Activated CD8-positive, alpha-beta memory T cell treated with anti-CD3 and anti-CD28 coated beads for 1 hour (primary cell): ENCODE measurements around the gene FABP2.
"Not testable (repeated sequence)": the region's sequence is repeated elsewhere in the genome, so short reads cannot be mapped to it uniquely, and the experiment has no call there.

Source experiments
- DNase-seq, 2 donors: peaks; one replicate each; pipeline ENCODE4 v3.0.0-alpha.2; 2020; ENCODE audit warnings: low read depth in 1 of 2; ENCODE audit errors: extremely low read depth in 1 of 2

The FABP2 gene

GRCh38 chr4:119321921-119322687, at the start of gene FABP2:
TSS of gene FABP2 (minus strand) at chr4:119322138. CDS start at chr4:119322102, 36 bp downstream.
- DNase-seq = no peak

GRCh38 chr4:119370951-119371683, 49.2 kb upstream of the FABP2 start:
- DNase-seq = not testable (repeated sequence)

DNA sequence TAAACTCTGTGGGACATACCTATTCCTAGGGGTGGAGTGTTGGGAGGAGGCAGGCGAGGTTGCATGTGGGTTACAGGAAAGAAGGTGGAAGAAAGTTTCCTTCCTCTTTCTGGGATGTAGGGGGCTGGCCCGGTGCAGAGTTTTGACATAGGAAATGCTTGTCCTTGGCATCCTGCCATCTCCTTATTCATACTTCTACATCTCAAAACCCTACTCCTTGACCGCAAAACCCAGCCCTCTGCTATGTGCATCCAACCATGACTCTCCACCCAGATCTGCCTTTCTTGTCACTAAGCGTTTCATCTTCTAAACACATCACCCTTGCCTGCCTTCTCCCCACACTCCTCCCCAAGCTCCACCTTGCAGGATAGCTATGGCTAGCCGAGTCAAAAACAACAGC, 48.5 kb upstream of the FABP2 start:
- peak; percentile 6 to 36 for DNase-seq

GRCh38 chr4:119366802-119367201, 44.9 kb upstream of the FABP2 start:
- DNase-seq = not testable (repeated sequence)

DNA sequence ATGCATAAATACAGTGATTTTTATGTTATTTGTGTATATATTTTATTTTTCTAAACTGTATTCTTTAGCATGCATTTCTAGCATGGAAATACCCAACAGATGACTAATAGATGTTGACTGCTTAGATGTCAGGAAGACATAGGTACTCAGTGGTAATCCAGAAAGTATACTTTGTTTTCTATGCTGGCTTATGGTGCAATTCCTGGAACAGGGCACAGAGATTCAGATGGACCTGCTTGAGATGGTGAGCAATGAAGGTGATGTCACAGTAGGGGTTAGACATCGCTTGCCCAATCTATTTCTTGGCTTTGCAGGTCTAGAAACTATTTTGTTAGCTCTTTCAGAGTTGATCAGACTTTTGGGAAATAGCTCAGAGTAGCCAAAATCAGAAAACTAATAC, 42.3 kb upstream of the FABP2 start:
- DNase-seq = not testable (repeated sequence)

DNA sequence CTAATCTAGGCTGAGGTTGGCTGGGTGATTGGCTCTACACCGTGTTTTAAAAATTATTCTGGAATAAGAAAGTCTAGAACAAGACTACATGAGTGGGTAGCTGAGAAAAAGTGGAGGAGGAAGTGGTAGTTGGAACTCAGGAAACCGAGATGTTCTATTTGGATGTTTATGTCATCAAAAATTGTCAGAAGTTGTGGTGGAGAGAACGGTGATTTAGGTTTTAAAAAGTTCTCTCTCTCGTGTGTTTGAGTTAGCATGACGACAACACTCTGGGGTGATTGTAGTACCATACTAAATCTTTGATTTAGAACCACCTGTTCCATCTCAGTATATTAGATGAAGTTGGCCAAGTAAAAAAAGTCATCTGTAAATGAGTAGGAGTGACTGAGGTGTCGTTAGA, 41.4 kb upstream of the FABP2 start:
- not testable (repeated sequence) for DNase-seq

DNA sequence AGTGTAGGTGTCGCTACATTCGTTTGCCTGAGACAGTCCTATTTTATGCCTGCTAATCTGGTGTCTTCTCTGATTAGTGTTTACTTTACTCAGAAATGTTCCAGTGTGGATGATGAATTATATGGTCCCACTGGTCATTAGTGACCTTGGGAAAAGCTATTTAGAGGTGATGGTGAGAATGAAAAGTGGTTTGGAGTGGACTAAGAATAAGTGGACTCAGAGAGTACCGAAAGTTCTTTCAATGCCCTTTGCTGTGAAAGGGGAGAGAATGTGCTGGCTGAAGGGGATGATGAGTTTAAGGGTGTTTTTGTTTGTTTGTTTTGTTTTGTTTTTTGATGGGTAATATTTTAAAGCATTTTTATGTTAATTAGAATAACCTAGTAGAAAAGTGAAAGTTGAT, 40.5 kb upstream of the FABP2 start:
- DNase-seq = not testable (repeated sequence)

DNA sequence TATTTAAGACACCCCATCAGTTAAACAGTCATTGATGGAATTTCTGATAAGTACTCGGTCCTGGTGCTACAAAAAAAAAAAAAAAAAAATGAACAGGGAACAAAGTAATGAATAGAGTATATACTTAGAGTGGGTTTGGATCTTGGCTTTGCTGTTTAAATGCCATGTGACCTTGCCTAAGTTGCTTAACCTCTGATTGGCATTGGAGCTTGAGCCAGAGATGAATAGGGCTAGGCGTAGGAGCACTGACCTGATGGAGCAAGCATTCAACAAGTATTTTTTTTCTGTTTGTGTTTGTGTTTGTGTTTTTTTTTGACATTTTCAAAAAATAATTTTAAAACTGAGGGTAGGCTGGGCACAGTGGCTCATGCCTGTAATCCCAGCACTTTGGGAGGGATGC, 37.9 kb upstream of the FABP2 start:
- DNase-seq = not testable (repeated sequence)

DNA sequence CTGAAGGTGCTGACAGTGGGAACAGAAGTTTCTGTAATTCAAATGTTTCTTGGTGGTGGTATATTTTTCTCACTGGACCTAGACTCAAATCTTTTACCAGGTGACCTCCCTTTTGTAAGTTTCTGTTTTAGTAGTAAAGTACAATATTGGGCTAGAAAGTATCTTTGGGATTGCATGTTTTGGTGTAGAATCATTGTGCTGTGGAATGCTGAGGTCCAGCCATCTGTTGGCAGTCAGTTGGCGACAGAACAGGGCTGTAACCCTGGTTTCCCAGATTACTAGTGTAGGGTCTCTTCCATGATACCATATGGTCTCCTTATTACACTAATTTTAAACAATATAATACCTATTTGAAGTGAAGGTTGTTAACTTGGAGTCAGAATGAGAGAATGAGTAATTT, 34.9 kb upstream of the FABP2 start:
- DNase-seq = not testable (repeated sequence)

- DNase-seq = not testable (repeated sequence)
These were observed 34.1 kb upstream of the FABP2 start for GRCh38 chr4:119356041-119356440.

- not testable (repeated sequence) for DNase-seq
These were observed 31.4 kb upstream of the FABP2 start for GRCh38 chr4:119353364-119353763.

GRCh38 chr4:119348169-119348568, 26.2 kb upstream of the FABP2 start:
- DNase-seq = not testable (repeated sequence)

DNA sequence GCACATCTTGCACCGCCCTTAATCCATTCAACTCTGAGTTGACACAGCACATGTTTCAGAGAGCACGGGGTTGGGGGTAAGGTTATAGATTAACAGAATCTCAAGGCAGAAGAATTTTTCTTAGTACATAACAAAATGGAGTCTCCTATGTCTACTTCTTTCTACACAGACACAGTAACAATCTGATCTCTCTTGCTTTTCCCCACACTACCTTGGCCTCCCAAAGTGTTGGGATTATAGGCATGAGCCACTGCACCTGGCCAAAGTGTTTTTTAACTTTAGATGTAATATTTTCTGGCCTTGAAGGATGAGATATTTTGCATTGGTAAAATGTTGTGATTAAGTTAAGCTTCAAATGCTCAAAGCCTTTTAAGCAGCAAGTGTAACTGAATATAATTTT, 21.4 kb upstream of the FABP2 start:
- DNase-seq = not testable (repeated sequence)

GRCh38 chr4:119339895-119340294, 18.0 kb upstream of the FABP2 start:
- DNase-seq = not testable (repeated sequence)

GRCh38 chr4:119337010-119337409, 15.1 kb upstream of the FABP2 start:
- DNase-seq = no peak

DNA sequence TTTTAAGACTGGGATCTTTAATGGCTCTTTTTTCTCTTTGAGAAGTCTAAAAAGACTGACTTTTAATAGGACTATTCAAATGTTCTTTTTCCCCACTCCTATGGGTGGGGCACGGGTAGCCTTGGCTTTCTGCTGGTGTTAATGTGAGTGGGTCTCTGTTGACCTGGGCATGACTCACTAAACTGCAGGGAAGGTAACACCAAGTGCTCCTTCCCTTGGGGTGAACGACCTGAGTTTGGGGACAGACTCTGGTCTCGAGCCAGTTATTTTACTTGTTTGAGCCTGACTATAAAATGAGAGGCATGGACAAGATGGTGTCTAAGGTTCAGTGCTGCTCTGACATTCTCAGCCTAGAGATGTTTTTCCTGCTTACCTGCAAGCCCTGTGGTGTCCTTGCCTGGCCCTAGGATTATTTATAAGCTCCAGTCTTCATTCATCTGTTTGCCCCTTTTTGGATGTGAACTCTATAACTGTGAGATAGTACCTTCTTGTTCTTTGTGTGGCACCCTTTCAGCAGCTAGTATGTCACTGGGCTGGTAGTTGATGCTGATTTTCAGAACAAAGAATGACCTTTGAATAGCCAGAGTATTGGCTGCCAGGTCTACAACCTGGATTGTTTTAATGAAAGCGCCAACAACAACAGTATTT, 14.5 kb upstream of the FABP2 start:
- DNase-seq = not testable (repeated sequence)

DNA sequence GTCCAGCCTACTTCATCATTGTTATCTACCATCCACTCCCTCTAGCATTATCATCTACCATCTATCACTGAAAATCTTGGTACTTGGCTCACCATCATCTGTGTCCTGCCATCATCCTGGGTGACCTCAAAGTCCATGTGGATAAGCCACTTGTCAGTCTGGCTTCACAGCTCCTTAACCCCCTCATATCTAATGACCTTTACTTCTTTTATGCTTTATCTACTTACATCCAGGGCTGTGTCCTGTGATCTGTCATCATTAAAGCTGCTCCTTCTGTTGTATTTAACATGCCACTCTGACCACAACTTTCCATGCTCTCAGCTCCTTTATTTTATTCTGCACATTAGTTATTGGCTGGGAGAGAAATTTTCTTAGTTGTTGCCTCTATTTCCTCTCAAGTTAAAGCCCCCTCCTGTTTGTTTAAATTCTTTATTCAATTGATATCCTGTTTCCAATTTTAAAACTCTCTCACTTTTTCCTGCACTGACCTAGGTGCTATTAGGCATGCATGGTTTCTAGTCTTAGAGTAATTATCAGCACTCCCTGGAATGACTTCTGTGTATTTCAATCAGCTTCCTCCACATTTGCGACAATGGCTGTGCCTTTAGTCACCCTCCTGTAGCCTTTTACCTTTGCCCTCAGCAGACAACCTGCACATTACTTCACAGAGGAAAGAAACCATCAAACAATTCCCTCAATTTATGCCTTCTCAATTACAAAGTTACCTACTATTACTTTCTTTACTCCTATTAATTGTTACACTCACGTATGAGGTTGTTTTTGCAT, 8.1 kb upstream of the FABP2 start:
- DNase-seq = no peak

DNA sequence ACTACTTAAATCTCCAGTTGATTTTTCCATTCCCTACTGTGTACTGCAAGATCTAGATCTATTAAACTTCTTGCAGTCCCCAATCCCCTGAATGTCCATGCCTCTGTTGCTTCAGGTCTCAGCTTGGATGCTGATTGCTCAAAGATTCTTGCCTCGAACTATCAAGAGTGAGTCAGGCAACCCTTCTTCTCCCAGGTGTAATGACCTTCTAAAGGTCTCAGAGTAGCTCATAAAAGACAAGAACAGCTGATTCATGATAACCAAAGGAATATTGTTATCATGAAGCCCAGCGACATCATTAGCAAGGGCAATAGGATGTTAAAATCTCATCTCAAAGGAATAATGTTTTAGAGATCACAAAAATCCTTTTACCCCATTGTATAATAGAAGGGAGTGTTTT, 6.8 kb upstream of the FABP2 start:
- no peak for DNase-seq

DNA sequence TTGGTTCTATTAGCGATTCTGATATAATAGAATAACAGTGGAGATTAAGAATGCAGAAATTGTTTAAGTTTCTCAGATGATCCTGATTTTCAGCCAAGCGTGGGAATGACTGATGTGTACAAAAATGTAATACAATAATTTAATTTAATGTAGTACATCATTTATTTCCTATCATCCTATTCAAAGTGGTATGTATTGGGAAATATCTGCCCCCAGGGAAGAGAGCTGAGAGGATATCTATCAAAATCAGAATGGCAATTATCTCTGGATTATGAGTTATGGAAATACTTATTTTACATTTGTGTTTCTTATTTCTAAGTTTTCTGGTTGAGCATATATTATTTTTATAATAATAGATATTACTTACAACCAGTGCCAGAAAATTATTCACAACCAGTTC, 3.9 kb downstream of the FABP2 start:
- no peak for DNase-seq

DNA sequence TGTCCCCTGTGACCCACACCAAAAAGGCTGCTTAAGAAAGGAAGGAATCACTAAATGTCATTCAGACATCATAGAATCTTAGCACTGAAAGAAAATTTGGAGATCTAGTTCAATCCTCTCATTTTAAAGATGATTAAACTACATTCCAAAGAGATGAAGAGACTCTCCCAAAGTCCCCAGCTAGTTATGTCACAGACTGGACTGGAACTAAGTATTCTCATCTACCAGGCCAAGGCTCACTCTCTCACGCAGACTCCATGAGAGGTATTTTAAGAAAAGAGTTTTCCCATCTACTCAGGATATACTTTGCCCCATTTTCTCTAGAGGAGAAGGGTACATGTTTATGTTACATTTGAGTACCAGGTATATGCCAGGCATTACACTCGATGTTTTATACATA, 6.9 kb downstream of the FABP2 start:
- DNase-seq = no peak

DNA sequence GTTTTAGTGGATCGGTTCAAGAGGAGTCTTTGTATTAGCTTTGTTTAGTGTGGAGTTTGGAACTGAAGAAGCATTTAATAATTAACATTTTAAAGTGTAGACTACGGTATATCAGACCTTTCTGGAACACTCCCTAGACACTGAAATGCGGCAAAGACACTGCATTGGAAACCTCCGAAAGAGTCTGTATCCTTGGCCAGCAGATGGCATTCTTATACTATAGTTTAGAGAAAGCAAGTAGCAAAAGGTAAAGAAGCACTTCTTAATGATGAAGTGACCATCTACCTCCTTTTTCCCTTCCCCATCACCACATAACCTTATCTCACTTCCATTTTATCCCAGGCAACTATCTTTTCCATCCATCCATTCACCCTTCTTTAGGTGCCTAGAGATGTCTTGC, 7.6 kb downstream of the FABP2 start:
- no peak for DNase-seq
